GM18873 (cell line): Measurements from ENCODE around the gene FRAT2.

Experiments used
- ATAC-seq: cut with Tn5 transposase; IDR thresholded peaks from one replicate; pipeline ENCODE4 v1.9.1; 2021; ENCODE audit warnings: mild to moderate bottlenecking, moderate library complexity, moderate number of reproducible peaks; ENCODE audit not compliant: unreplicated experiment, low FRiP score

The FRAT2 gene

GRCh38 chr10:97334370-97335175 lies at the start of gene FRAT2:
TSS of gene FRAT2 (minus strand) at chr10:97334729. CDS start at chr10:97334572, 157 bp downstream.
- peak; percentile 76 for ATAC-seq

GRCh38 chr10:97384156-97384555 lies 49.6 kb upstream of the FRAT2 start:
- ATAC-seq: no peak

GRCh38 chr10:97383159-97383558 lies 48.6 kb upstream of the FRAT2 start:
- ATAC-seq: no peak

- no peak for ATAC-seq
Observed at GRCh38 chr10:97381626-97382025, 47.1 kb upstream of the FRAT2 start.

GRCh38 chr10:97380516-97380915 lies 46.0 kb upstream of the FRAT2 start:
- ATAC-seq: no peak

GRCh38 chr10:97378933-97379921 lies 44.7 kb upstream of the FRAT2 start:
- no peak for ATAC-seq

GRCh38 chr10:97376413-97376812 lies 41.9 kb upstream of the FRAT2 start:
- ATAC-seq: no peak

GRCh38 chr10:97373456-97373855 lies 38.9 kb upstream of the FRAT2 start:
- ATAC-seq: no peak

- no peak for ATAC-seq
Observed at GRCh38 chr10:97372233-97372875, 37.8 kb upstream of the FRAT2 start.

- ATAC-seq: no peak
Observed at GRCh38 chr10:97371696-97372095, 37.2 kb upstream of the FRAT2 start.

GRCh38 chr10:97367126-97367649 lies 32.7 kb upstream of the FRAT2 start:
- no peak for ATAC-seq

- ATAC-seq: no peak
Observed at GRCh38 chr10:97366572-97366971, 32.0 kb upstream of the FRAT2 start.

GRCh38 chr10:97365761-97366351 lies 31.3 kb upstream of the FRAT2 start:
- no peak for ATAC-seq

- ATAC-seq: no peak
Observed at GRCh38 chr10:97363071-97363470, 28.5 kb upstream of the FRAT2 start.

GRCh38 chr10:97362310-97363033 lies 27.9 kb upstream of the FRAT2 start:
- ATAC-seq: no peak

- ATAC-seq: no peak
Observed at GRCh38 chr10:97361537-97361901, 27.0 kb upstream of the FRAT2 start.

- ATAC-seq: no peak
Observed at GRCh38 chr10:97360705-97361536, 26.4 kb upstream of the FRAT2 start.

GRCh38 chr10:97358781-97359180 lies 24.3 kb upstream of the FRAT2 start:
- ATAC-seq: no peak

GRCh38 chr10:97358349-97358748 lies 23.8 kb upstream of the FRAT2 start:
- no peak for ATAC-seq
